WTC11 (cell line): ENCODE measurements around the gene SPATA9.

Experiments used
- NFYB ChIP-seq: sonication (generic); formaldehyde crosslinking; conservative IDR thresholded peaks from 2 replicates; pipeline ENCODE4 v1.8.0; 2022; ENCODE audit warnings: low read depth, missing genetic modification reagents
- SOX15 ChIP-seq: fragments of 250-450 bp; sonication (Bioruptor Pico); IDR thresholded peaks from 2 replicates; pipeline ENCODE4 v1.9.0; 2021; ENCODE audit warnings: mild to moderate bottlenecking
- ZNF317 ChIP-seq: sonication (generic); formaldehyde crosslinking; IDR thresholded peaks from 2 replicates; pipeline ENCODE4 v1.8.1; 2023; ENCODE audit warnings: low read depth, mild to moderate bottlenecking, moderate library complexity, missing genetic modification reagents, borderline replicate concordance
- TF ChIP-seq, protein P1 (sequence below): fragments of 250-450 bp; sonication (Bioruptor Pico); IDR thresholded peaks from 2 replicates; pipeline ENCODE4 v2.1.2; 2022; ENCODE audit warnings: mild to moderate bottlenecking, moderate library complexity
- TF ChIP-seq, protein P2 (sequence below): fragments of 200-600 bp; IDR thresholded peaks from 2 replicates; pipeline ENCODE4 v1.8.0; 2022; ENCODE audit warnings: antibody characterized with exemption

- TF ChIP-seq ZNF317 (CRISPR knock-in tag) (no peak), NFYB (CRISPR knock-in tag) (no peak), SOX15 (CRISPR knock-in tag) (no peak)
- TF ChIP-seq, protein P1, sequence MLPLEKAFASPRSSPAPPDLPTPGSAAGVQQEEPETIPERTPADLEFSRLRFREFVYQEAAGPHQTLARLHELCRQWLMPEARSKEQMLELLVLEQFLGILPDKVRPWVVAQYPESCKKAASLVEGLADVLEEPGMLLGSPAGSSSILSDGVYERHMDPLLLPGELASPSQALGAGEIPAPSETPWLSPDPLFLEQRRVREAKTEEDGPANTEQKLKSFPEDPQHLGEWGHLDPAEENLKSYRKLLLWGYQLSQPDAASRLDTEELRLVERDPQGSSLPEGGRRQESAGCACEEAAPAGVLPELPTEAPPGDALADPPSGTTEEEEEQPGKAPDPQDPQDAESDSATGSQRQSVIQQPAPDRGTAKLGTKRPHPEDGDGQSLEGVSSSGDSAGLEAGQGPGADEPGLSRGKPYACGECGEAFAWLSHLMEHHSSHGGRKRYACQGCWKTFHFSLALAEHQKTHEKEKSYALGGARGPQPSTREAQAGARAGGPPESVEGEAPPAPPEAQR (CRISPR knock-in tag): no peak
- TF ChIP-seq, protein P2, sequence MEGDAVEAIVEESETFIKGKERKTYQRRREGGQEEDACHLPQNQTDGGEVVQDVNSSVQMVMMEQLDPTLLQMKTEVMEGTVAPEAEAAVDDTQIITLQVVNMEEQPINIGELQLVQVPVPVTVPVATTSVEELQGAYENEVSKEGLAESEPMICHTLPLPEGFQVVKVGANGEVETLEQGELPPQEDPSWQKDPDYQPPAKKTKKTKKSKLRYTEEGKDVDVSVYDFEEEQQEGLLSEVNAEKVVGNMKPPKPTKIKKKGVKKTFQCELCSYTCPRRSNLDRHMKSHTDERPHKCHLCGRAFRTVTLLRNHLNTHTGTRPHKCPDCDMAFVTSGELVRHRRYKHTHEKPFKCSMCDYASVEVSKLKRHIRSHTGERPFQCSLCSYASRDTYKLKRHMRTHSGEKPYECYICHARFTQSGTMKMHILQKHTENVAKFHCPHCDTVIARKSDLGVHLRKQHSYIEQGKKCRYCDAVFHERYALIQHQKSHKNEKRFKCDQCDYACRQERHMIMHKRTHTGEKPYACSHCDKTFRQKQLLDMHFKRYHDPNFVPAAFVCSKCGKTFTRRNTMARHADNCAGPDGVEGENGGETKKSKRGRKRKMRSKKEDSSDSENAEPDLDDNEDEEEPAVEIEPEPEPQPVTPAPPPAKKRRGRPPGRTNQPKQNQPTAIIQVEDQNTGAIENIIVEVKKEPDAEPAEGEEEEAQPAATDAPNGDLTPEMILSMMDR: no peak
Observed at GRCh38 chr5:95668728-95669127, 14.1 kb downstream of the SPATA9 start.
